Kidney glomerular epithelial cell (primary cell): Measurements from ENCODE around the gene CEP295NL.

Source experiments
- DNase-seq: peaks from one replicate; lab custom pipeline; 2025; lab: John Stamatoyannopoulos, UW

Gene CEP295NL

GRCh38 chr17:78864117-78864516 is 38.9 kb downstream of the CEP295NL start:
- DNase-seq: no peak

DNA sequence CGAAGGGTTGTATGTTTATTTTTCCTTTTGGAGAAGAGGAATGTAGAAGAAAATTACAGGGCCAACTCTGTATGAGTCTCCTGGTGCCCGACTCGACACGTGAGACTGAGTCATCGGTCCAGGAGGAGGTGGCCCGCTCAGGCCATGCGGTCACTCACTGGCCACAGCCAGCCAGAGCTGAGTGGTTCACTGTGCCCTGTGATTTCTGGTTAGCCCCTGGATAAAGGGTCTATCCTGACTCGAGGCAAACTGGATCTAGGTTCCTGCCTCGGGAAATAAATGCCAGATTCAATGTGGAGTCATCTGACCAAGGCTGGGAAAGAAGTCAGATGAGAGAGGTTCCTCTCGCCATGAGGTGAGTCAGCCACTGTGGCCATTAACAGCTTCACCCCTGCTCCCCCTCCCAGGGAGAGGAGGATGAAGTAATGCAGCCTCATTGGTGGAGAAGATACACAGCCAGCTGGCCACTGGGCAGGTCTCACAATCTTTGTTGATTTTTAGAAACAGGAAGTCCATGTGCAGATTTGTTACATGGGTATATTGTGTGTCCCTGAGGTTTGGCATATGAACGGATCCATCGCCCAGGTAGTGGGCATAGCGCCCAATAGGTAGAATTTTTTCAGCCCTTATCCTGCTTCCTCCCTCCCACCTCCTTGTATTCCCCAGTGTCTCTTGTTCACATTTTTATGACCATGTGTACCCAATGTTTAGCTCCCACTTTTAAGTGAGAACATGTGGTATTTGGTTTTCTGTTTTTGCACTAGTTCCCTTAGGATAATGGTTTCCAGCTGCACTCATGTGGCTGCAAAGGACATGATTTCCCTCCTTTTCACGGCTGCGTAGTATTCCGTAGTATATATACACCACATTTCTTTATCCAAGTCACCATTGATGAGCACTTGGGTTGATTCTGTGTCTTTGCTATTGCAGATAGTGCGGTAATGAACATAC is 40.7 kb downstream of the CEP295NL start:
- peak; percentile 91 for DNase-seq

- no peak for DNase-seq
Measured at GRCh38 chr17:78861229-78861628, 41.8 kb downstream of the CEP295NL start.

- DNase-seq: no peak
Measured at GRCh38 chr17:78859051-78859450, 44.0 kb downstream of the CEP295NL start.

DNA sequence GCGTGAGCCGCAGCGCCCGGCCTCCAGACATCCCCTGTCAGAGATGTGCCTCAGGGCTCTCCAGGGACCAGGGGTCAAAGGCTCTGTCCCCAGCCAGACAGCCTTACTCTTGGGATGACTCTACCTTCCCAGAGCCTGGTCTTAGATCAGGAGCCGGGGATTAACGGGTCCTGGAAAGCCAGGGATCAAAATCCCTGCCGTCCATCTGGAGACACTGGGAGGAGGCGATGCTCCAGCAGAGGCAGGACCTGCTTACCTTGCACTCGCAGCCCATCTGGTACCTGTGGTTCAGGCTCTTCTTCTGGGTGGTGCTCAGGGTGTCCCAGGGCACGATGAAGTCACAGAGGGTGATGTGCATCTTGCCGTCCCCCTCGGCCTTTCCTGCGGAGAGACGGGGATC is 45.7 kb downstream of the CEP295NL start:
- DNase-seq: no peak

DNA sequence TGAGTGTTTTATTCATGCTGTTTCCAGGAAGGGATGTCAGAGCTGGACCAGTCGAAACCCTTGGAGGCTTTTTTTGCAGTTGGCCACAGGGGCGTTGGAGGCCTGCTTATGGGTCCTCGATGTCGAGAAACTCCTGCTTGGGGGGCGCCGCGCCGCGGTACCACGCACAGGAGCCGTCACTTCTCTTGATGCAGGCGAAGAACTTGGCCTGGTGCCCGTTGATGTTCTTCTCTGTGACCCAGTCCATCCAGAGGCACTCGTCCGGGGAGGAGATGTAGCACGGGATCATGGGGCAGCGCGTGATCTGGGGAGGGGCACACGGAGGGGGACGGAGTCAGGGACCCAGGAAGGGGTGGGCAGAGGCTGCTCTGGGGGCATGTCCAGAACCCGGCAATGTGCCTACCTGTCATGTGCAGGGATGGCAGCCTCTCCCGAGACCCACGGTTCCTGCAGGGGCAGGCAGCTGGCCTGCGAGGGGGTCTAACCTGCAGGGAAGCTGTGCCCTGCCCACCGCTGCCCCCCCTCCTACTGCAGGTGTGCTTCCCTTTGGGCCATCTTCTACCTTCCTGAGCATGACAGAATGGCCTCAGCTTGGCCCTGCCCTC is 47.3 kb downstream of the CEP295NL start:
- no peak for DNase-seq

- no peak for DNase-seq
Measured at GRCh38 chr17:78854508-78854907, 48.5 kb downstream of the CEP295NL start.

DNA sequence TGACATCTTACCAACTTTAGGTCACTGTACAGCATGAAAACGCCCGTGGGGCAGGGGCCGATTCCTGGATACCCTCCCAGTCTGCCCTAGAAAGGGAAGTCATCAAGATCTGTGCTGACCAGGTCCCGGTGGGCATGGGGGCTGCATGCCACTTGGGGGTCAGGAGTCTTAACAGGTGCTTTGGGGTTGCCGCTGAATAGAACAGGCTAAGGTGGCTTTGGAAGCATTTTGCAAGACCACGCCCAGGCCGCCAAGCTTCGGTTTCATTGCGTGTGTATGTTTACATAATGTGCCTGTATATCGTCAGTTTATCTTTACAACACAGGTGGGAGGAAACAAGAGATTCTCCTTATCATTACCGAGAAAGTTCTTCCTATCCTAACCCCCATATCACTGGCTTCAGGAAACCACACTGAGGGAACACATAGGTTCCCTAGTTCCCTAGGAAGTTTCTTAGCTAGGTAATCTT is 49.0 kb downstream of the CEP295NL start:
- no peak for DNase-seq

DNA sequence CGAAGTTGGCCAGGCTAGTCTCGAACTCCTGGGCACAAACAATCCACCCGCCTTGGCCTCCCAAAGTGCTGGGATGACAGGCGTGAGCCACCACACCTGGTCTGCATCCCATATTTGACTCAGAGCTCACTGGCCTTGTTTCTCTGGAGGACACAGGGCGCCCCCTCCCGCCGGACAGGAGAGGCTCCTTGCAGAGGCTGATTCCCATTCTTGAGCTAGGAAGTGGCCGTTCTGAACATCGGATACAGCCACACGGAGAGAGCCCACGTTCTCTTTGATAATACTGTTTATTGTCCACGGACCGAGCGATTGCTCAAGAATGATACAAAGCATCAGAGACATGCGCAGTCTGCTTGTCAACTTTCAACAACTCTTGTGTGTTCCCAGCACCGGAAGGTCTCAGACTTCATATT is 50.3 kb downstream of the CEP295NL start:
- DNase-seq: no peak

DNA sequence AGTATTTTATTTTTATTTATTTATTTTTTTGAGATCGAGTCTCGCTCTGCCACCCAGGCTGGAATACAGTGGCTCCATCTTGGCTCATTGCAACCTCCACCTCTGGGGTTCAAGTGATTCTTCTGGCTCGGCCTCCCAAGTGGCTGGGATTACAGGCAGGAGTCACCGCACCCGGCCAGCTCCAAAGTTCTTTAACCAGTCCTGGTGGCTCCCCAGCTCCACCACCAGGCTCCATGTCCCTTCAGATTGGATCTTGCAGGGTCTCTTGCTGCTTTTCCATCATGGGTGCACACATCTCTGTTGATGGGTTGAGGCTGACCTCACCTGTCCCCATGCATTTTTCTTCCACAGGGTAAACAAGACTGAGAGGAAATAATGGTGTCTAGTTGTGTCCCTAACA is 54.0 kb downstream of the CEP295NL start:
- no peak for DNase-seq

GRCh38 chr17:78847052-78847451 is 55.9 kb downstream of the CEP295NL start:
- DNase-seq: no peak

- no peak for DNase-seq
Measured at GRCh38 chr17:78844301-78845005, 58.5 kb downstream of the CEP295NL start.

GRCh38 chr17:78842881-78843565 is 60.0 kb downstream of the CEP295NL start:
- no peak for DNase-seq

- peak; percentile 97 for DNase-seq
Measured at GRCh38 chr17:78840780-78841611, 62.0 kb downstream of the CEP295NL start, which contains the start of gene USP36. TSS of gene USP36 (minus strand) at chr17:78840814. CDS start at chr17:78836363, 4,451 bp downstream.
